HG02973 (cell line): Measurements from ENCODE around the gene SINHCAF.
"Not testable (repeated sequence)": the region's sequence is repeated elsewhere in the genome, so short reads cannot be mapped to it uniquely, and the experiment has no call there.

ENCODE experiments used
- ATAC-seq: cut with Tn5 transposase; IDR thresholded peaks from one replicate; pipeline ENCODE4 v1.9.1; 2021; ENCODE audit warnings: moderate library complexity; ENCODE audit not compliant: unreplicated experiment

SINHCAF gene

DNA sequence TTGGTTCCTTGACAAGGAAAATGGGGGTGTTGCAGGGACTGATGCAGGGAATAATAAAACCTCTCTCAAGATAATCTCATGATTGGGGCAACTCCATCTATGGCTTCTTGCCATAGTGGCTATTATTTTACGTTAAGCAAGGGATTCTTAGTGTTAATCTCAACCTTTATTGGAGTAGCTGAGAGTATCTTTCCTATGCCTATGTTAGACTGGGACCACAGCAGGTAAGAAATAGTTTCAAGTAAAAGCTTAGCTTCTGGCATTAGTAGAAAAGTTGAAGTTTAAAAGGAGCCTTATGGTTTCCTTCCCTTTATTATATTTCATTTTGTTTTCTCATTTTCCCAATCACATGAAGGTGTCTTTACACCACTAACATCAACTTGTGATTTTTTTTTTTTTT lies 16.7 kb downstream of the SINHCAF start:
- no peak for ATAC-seq

DNA sequence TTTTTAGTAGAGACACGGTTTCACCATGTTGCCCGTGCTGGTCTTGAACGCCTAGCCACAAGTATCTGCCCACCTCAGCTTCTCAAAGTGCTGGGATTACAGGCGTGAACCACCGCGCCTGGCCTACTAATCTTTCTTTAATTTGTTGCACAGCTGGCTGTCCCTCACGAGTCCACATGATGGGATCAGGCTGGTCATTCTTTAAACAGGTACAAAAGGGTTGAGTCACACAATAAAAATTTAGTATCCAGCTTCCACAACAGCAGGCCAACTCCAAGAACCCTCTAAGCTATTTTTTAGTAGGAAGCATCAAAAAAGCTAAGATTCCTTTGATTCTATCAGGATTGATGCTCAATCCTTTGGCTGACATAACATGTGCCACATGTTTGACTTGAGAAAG lies 17.8 kb downstream of the SINHCAF start:
- no peak for ATAC-seq

DNA sequence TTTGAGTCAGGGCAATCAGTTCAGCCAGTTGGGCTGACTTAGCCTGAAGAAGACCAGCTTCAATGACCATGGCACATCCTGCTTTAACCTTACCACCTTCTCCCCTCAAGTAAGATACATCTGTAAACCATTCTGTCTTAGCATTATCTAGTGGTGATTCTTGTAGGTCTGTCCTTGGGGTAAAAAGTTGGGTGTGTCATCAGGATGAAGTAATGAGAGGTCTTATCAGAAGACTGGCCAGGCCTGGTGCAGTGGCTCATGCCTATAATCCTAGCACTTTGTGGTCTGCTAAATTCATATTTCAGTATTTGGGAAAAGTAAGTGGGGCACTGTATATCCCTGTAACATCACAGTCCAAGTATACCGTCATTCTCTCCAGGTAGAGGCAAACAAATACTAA lies 19.1 kb downstream of the SINHCAF start:
- ATAC-seq: no peak

DNA sequence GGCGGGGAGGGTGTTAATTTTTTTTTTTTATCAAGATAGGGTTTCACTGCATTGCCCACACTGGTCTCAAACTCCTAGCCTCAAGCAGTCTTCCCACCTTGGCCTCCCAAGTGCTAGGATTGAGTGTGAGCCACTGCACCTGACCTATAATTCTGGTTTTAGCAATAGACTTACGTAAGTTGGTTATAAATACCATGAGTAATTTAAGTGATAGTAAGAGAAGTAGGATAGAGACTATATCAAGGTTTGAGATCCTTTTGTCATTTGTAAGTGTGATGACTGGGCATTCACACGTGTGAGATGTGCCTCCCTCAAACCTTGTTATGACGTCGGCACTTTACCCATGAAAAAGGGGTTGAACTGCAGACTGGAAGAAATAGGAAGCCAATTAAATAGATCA lies 22.5 kb downstream of the SINHCAF start:
- ATAC-seq: no peak

DNA sequence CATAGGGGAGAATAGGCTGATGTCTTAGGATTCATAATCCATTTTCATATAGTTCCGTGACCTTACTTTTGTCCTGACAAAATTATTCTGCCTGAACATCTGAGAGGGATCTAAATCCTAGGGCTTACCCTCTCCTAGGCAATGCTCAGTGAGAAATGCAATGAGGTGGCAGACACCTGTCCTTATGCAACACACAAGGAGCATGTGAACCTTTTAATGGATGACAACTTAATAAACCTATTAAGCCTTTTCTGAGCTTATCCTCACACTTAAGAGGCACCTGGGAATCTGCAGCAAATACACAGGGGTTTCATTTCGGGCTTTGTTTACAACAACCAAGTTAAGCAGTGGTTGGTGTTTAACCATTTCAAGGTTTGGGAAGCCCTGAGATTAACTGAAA lies 24.6 kb downstream of the SINHCAF start:
- ATAC-seq: no peak

DNA sequence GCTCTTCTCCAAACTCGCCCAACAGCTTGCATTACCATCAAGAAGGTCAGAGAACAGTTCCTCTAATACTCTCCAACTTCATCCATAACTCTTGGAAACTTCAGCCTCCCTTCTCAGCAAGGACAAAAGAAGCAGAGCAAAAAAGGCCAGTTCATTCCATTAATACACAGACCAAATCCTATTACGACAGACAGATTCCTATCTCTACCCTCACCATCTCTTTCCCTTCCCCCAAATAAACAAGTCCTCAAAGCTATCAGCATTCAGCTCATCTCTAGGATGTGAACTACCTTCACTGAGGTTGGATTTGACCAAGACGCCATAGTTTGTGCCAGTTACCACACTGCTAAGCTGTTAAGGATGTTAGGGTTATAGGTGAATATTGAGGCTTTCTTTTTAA lies 25.2 kb downstream of the SINHCAF start:
- ATAC-seq: no peak

DNA sequence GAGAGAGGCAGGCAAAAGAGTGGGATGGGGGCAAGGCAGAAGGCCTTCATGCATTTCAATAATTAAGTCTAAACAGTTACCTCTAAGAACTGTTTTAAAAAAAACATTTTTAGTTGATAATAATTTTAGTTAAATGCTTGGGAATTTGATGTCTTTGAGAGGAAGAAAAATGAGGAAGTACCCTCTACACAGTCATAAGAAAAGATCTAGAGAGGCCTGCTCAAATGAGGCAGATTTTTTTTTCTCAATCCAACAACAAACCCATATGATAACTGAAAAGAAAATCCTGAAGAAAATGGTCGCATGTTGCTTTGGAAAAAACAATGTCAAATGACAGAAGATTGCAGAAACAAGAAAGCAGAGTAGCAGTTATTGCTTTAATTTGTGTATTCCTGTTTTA lies 25.6 kb downstream of the SINHCAF start:
- no peak for ATAC-seq

DNA sequence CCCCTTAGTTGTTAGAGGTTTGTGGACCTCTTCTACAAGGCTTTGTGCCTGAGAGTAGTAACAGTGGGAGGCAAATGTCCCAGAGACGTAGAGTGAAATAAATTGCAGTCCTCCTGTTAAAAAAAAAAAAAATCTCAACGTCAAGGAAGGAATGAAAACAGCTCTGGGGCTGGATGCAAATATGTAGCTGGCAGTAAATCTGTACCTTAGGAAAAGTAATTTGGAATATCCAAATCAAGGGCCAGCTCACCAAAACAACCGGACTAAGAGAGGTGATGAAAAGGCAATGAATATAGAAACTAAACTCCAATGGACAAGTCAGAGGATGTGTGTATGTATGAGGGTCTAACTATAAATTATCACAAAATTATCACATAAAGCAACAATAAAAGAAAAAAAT lies 27.0 kb downstream of the SINHCAF start:
- peak; percentile 5 for ATAC-seq

DNA sequence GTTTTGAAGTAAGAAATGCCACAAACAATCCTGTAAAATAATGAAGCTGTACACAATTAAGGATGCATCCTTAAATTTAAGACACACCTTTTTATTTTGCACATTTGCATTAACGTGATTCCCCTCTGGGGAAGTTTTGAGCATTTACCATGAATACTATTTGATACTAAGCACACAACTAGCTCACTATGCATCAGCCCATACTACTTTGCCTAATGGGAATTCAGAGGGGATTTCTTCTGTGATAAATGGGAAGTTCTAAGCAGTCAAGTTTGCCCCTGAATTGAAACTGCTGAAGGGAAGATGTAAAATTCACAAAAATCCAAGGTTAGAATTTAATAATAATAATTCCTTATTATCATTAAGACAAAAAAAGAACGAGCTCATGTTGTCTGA lies 27.4 kb downstream of the SINHCAF start:
- peak; percentile 27 for ATAC-seq

DNA sequence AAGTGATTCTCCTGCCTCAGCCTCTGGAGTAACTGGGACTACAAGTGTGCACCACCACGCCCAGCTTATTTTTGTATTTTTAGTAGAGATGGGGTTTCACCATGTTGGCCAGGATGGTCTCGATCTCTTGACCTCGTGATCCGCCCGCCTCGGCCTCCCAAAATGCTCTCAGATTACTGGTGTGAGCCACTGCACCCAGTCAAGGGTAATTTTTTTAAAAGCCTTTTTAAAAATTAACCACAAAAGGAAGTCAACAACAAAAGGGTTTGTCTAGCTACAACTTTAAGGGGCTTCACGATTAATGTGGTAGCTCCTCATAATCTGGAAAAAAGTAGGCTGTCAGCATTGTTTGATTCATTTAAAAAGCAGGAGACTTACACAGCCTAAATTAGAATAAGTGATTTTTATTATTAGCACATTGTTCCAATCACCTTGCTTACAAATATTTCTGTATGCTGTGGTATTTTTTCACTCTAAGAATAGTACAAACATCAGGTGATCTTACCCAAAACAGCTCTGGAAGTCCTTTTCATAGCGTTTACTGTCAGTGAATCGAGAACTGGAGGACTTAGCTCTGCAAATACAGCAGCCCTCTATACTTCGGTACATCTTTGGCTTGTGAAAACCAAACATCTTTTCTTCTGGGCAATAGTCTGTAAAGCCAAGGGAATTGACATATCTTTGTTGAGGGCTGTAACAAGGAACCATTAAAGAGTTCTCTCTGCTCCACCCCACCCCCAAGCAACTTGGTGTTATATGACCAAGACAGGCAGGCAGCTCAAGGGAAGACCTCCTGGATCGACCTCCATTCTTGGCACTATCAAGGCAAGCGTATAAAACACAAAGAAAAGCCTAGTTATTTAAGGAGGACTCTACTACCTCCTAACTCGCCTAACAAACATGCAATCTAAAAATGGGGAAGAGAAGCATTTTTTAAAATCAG lies 28.1 kb downstream of the SINHCAF start:
- peak; percentile 38 for ATAC-seq

DNA sequence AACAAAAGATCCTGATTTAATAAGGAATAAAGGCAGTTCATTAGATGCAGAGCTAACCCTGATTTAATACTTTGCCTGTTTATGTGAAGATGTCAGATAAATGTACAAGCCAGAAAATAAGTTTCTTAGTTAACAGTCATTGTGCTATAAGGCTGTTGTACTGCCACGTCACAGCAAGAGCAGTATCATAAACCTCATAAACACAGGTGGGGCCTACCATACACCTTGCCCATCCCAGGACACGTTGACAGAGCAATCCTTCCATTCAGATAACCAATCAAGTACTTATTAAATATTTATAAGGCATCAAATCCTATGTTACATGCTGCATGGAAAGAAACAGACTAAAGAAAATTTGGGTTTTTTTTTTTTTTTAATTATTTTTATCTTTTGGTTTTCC lies 36.5 kb downstream of the SINHCAF start:
- no peak for ATAC-seq

DNA sequence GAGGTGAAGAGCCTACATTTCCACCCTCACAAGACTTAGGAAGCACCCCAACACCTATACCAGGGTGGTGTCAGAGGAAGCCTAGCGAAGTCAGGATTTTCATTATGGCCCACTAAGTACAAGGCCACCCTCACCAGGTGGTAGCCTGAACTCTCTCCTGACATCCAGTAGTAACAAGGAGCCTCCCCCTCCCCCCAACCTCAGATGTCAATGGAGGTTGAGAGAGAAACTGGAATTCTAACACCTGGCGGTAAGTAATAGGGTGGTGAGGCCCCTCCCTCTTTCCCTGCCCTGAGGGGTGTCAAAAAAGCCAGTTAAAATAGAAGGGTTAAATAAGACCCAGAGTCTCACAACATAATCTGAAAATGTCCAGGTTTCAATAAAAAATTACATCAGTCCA lies 37.6 kb downstream of the SINHCAF start:
- ATAC-seq: no peak

DNA sequence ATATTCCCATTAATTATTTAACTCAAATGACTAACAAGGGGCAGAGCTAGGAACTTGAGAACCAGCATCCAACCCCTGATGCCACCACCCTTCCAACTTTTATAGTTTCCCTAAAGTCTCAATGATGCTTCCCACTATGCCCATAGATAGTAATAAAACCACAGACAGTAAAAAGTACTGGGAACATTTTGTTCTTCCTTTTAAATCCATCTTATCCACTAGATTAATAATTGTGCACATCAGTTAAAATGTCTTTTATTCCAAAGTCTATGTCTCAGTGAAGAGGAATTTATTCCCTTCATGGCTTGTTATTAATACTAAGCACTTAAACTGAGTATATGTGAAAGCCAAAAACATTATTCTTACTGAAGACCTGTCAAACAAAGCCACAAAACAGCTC lies 45.8 kb downstream of the SINHCAF start:
- no peak for ATAC-seq

DNA sequence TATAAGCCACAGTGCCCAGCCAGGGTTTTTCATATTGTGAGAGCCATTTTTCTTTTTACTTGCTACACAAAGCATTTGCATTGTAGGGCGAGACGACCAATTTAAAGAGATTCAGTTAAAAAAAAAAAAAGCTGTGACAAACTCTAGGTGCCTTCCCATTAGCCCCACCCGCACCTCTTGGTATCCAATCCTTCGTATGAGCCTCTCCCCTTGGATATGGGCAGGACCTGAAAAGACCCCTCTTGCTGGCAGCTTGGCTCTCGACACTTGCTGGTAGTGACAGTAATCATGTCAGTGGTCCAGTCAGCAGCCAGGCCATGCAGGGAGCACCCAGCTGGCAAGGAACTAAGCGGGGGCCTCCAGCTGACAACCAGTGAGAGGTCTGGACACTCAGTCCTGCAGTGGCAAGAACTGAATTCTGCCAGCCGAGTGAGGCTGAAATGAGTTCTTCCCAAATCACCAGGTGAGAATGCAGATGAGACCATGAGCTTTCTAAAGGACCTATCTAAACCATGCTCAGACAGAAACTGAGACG lies 46.5 kb downstream of the SINHCAF start:
- no peak for ATAC-seq

DNA sequence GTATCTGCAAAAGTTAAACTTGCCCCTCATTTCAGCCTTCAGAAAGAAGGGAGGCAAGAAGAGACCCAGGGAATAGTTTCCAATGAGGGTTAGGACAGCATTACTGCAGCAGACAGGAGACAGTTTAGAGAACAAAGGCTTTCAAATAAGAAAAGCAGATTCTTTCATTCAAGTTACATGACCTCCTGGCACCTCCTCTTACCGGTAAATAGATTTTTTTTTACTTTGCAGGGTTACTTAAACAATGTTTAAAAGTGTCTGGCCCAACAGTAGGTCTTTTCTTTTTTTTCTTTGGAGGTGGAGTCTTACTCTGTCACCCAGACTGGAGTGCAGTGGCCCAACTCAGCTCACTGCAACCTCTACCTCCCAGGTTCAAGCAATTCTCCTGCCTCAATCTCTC lies 47.1 kb downstream of the SINHCAF start:
- ATAC-seq: no peak

DNA sequence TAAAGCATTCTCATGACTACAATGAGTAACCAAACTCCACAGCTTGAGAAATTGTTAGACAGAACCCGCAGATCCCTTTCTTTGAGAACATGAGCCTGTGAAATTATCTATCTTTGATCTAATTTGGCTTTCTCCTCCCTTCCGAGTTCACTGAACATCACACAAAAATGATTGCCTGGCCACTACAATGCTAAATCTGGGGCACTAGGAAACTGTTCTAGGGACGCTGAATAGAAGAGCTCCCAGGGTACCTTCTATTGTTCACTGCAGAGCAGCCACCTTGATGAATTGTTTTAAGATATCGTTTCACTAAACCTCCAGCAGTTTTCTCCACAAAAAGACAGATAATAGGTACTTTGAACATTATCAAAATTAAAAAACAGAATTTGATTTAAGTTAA lies 47.5 kb downstream of the SINHCAF start:
- ATAC-seq: no peak

DNA sequence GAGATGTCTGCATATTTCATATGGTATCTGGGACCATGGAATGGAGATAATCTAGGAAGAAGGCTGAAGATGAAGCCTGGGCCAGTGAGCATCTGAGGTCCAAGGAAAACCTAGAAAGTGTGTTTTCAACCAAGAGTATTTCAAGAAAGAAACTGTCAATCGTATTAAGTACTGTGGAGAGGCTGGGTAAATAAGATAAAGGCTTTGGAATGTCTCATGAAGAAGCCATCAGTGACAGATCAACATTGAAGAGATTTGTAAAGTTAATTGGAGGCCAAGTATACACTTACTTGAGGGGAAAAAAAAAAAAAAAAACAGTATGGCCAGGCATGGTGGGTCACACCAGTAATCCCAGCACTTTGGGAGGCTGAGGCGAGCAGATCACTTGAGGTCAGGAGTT lies 48.9 kb downstream of the SINHCAF start:
- ATAC-seq: no peak

DNA sequence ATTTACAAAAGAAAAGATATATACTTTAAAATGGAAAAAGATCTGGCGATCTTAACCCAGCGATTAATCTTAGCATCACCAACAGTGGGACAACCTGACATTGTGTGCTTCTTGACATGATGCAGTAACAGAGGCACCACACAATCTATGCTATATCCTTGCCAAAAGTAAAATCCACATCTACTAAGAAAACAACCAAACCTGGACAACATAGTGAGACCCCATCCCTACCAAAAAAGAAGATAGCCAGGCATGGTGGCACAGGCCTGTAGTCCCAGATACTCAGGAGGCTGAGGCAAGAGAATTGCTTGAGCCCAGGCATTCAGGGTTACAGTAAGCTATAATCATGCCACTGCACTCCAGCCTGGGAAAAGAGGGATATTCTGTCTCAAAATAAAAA lies 50.5 kb downstream of the SINHCAF start:
- no peak for ATAC-seq

DNA sequence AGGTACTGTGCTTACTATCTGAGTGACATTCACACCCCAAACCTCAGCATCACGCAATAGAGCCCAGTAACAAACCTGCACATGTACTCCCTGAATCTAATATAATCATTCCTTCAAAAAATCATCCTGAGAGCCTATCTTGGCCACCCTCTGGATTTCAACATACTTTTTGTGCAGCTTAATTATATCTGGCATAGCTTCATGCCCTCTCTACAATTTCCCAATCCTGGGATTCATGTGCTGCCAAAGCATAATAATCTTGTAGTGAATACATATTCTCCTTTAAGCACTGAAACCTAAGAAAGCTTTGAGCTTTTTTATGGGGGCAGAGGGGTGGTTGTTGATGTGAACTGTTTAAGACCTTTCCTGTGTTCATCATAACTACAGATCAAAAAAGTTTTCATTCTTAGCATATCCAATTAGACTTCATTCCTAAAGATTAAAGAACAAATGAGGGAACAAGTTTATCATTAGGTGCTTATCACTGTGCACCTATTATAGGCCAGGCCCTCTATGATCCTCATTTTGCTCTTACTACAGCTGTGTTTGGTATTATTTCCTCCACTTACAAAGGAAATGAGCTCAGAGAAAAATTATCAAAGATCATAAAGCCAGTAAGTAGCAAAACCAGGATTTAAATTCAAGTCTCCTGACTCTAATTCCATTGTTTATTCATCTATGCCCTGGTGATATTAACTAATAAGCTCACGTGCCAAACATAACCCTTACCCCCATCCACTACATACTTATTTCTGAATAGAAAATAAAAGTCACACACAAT lies 51.2 kb downstream of the SINHCAF start:
- no peak for ATAC-seq

DNA sequence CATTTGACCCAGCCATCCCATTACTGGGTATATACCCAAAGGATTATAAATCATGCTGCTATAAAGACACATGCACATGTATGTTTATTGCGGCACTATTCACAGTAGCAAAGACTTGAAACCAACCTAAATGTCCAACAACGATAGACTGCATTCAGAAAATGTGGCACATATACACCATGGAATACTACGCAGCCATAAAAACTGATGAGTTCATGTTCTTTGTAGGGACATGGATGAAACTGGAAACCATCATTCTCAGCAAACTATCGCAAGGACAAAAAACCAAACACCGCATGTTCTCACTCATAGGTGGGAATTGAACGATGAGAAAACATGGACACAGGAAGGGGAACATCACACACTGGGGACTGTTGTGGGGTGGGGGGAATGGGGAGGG lies 52.2 kb downstream of the SINHCAF start:
- not testable (repeated sequence) for ATAC-seq

DNA sequence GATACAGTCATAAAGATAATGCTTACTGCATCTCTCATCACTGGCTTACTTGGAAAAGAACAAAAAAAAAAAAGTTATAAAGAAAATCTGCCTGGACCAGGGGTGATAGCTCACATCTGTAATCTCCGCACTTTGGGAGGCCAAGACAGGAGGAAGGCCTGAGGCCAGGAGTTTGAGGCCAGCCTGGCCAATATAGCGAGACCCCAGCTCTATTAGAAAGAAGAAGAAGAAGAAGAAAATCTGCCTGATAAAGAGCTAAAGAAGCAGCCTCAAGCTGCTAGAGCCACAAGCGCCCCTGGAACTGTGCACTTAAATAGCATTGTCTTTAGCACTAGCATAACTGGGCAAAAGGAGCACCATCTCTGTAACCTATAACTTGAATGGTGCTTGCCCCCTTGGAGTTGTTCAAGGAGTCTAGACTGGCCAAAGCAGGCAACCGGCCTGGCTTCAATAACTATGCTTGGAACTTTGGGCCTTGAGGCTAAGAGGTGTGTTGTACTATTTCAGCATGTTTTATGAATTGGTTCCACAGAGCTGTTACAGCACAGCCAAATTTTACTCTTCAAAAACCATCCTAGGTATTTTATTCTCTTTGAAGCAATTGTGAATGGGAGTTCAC lies 53.2 kb downstream of the SINHCAF start:
- ATAC-seq: no peak
